Pancreas (tissue), 10 donors: Measurements from ENCODE around the gene CACNA1H. TPM values are rescaled to one million over a fixed set of nuclear protein-coding genes. Genes with fewer than 3 reads are reported as not detected.

ENCODE experiments used
- ATAC-seq, 4 donors: fragments of 200-7000 bp; cut with Tn5 transposase; one replicate each; pipeline versions ENCODE4 v1.8.0 to v1.9.1; 2020; ENCODE audit warnings: mild to moderate bottlenecking in 4 of 4, moderate library complexity in 4 of 4
- DNase-seq, 6 donors: peaks; one replicate each; pipeline ENCODE4 v3.0.0-alpha.2; 2020
- FAIRE-seq: peaks from 2 replicates; lab custom pipeline; 2012; peaks lifted over from hg19 to GRCh38; lab: Jason Lieb, UNC
- H3K27ac ChIP-seq, 4 donors: fragments of 200-600 bp; sonication (generic); 1 replicate in 3 of 4; 2 replicates in 1 of 4; pipeline versions ENCODE4 v1.5.0 to v1.8.0; 2020
- H3K27me3 ChIP-seq, 4 donors: fragments of 200-600 bp; one replicate each; pipeline ENCODE4 v1.8.0; 2021
- H3K36me3 ChIP-seq, 3 donors: fragments of 200-600 bp; sonication (generic) in 1 of 3; one replicate each; pipeline versions ENCODE4 v1.5.0 to v1.8.0; 2020 to 2021
- H3K4me1 ChIP-seq, 3 donors: fragments of 200-600 bp; one replicate each; pipeline ENCODE4 v1.8.0; 2021
- H3K4me3 ChIP-seq, 4 donors: fragments of 200-600 bp; sonication (generic) in 2 of 4; one replicate each; pipeline versions ENCODE4 v1.5.0 to v1.8.0; 2020 to 2021
- H3K9me3 ChIP-seq, 4 donors: fragments of 200-600 bp; one replicate each; pipeline ENCODE4 v1.8.0; 2021
- CTCF ChIP-seq, 4 donors: fragments of 200-600 bp; sonication (generic) in 3 of 4; IDR thresholded peaks; one replicate each; pipeline versions ENCODE4 v1.5.0 to v1.8.0; 2021; ENCODE audit warnings: antibody characterized with exemption in 4 of 4
- WGBS, 2 donors: extraction: QIAGEN DNeasy Blood & Tissue Kit; methylation state at CpG; one replicate each; pipeline ENCODE4 v1.1.7; 2013; 5-methylcytosine and 5-hydroxymethylcytosine counted together
- intact Hi-C, 3 donors: fragments of 100-400 bp; cut with DNase I; formaldehyde crosslinking; loops; one replicate each; pipeline versions ENCODE4 v1.11.1 to v1.14.2; 2022
- polyA plus RNA-seq, 2 donors: library from polyadenylated mRNA; stranded (reverse); fragments of 200-250 nt; gene quantifications; one replicate each; pipeline ENCODE4 v1.2.3, GENCODE V29; 2013
- total RNA-seq, 6 donors: library from RNA; stranded (reverse); fragmentation: NEBNext Ultra II Directional in 4 of 6; extraction: Animal tissue kit (Norgen Biotek cat#: 25700) in 4 of 6; gene quantifications; one replicate each; pipeline versions ENCODE4 v1.2.1 to v1.2.4, GENCODE V29; 2021 to 2023
- donor health status: healthy with polysubstance abuse.
- donor health status: DM: no; HTN: no; CAD: no; lungs with moderate emphysema.
- donor health status: DM: no; HTN: no; CAD: no.
- donor health status: control.
- donor health status: control.
- donor health status: Bipolar disorder and iron deficiency.
- donor health status: DM: yes; HTN: yes; CAD: no.
- donor health status: DM: no; HTN: no; CAD: no.
- donor health status: DM: no; HTN: no; CAD: no.
- donor health status: DM: yes; HTN: yes; CAD: no.

CACNA1H gene
- total and polyA plus RNA-seq, 8 donors: 2.5 to 20.5 (median 4.9) TPM

- intact Hi-C loops: no loop called here
- Histone ChIP-seq H3K27me3 (no peaks in the 10 kb centered on the region), H3K9me3 (no peaks in the 10 kb centered on the region), H3K27ac (no peak overlapping the region), H3K4me1 (no peaks in the 10 kb centered on the region), H3K36me3 (no peaks in the 10 kb centered on the region), H3K4me3 (no peak overlapping the region)
- WGBS, 2 donors: 82 to 87% methylated on average over 10 to 11 of the region's 11 CpGs
- DNase-seq (no peak), ATAC-seq (no peak), FAIRE-seq (no peak)
- TF ChIP-seq CTCF (IDR thresholded peaks at IDR 0.05): no peak
Measured at GRCh38 chr16:1124795-1125194, 28.1 kb upstream of the CACNA1H start.

GRCh38 chr16:1125471-1125870, 27.4 kb upstream of the CACNA1H start:
- WGBS, 2 donors: 58 to 65% methylated on average over 18 of the region's 18 CpGs
- no peaks in the 10 kb centered on the region for H3K36me3 ChIP-seq
- intact Hi-C loops: no loop called here
- no peak overlapping the region for H3K27ac ChIP-seq
- ATAC-seq (peak in 3 of 4 donors; percentile 55 to 83 (median 78)), DNase-seq (no peak), FAIRE-seq (no peak)
- H3K4me1 ChIP-seq: no peaks in the 10 kb centered on the region
- H3K27me3 ChIP-seq: no peaks in the 10 kb centered on the region
- TF ChIP-seq CTCF (IDR thresholded peaks at IDR 0.05): no peak
- H3K9me3 ChIP-seq: no peaks in the 10 kb centered on the region
- H3K4me3 ChIP-seq: no peak overlapping the region

- H3K9me3 ChIP-seq: no peaks in the 10 kb centered on the region
- intact Hi-C loops: no loop called here
- FAIRE-seq (no peak), DNase-seq (no peak), ATAC-seq (no peak)
- no peaks in the 10 kb centered on the region for H3K27me3 ChIP-seq
- WGBS, 2 donors: 50% methylated on average over 16 to 17 of the region's 17 CpGs
- H3K36me3 ChIP-seq: no peaks in the 10 kb centered on the region
- H3K4me3 ChIP-seq: no peak overlapping the region
- no peak for TF ChIP-seq CTCF (IDR thresholded peaks at IDR 0.05)
- no peaks in the 10 kb centered on the region for H3K4me1 ChIP-seq
- H3K27ac ChIP-seq: no peak overlapping the region
Measured at GRCh38 chr16:1126044-1126443, 26.9 kb upstream of the CACNA1H start.

DNA sequence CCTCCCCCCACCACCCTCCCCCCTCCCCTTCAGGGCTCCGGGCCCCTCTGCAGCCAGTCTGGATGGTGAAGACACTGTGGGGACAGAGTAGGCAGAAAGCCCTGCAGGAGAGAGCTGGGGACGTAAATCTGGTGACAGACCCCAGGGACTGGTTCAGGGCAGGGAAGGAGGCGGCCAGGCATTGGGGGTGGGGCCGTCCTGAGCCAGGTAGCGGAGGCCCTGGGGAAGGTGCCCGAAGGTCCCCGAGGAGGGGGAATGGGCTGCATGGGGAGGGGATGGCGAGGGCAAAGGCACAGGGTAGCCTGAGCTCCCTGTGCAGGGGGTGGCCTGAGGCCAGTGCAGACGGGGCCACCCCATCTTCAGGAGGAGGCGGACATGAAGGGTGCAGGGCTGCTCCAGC, 26.3 kb upstream of the CACNA1H start:
- H3K36me3 ChIP-seq: no peaks in the 10 kb centered on the region
- intact Hi-C loops: no loop called here
- H3K27me3 ChIP-seq: no peaks in the 10 kb centered on the region
- whole genome bisulfite sequencing, 2 donors: 48 to 57% methylated on average over 8 to 10 of the region's 10 CpGs
- no peak overlapping the region for H3K27ac ChIP-seq
- no peak for ATAC-seq
- DNase-seq: no peak
- no peaks in the 10 kb centered on the region for H3K9me3 ChIP-seq
- no peaks in the 10 kb centered on the region for H3K4me1 ChIP-seq
- no peak for TF ChIP-seq CTCF (IDR thresholded peaks at IDR 0.05)
- FAIRE-seq: no peak
- no peak overlapping the region for H3K4me3 ChIP-seq

DNA sequence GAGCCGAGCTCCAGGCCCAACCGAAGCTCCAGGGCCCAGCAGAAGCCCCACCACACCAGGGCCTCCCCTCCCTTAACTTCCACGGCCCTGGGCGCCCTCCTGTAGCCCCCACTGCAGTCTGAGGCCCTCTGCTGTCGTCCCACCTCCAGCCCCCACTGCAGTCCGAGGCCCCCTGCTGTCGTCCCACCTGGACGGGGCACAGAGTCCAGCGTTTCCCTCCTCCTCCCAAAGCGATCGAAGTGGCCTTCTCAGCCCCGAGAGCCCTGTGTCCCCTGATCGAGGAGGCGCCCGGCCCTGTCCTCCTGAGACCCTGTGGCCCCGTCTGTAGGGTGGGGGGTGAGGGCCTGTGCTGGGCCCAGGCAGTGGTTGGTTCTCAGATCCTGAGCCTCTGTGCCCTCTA, 25.8 kb upstream of the CACNA1H start:
- intact Hi-C loops: no loop called here
- 56 to 69% methylated on average over 16 of the region's 16 CpGs for WGBS, 2 donors
- FAIRE-seq: no peak

More for the DNA sequence above, 25.8 kb upstream of the CACNA1H start:
- H3K27me3 ChIP-seq: no peaks in the 10 kb centered on the region
- no peak overlapping the region for H3K4me3 ChIP-seq
- H3K36me3 ChIP-seq: no peaks in the 10 kb centered on the region
- TF ChIP-seq CTCF (IDR thresholded peaks at IDR 0.05): no peak
- H3K4me1 ChIP-seq: no peaks in the 10 kb centered on the region
- no peak for DNase-seq
- no peak for ATAC-seq
- no peaks in the 10 kb centered on the region for H3K9me3 ChIP-seq
- no peak overlapping the region for H3K27ac ChIP-seq
